GM12878 (cell line): ENCODE data around the gene TNRC6C. TPM values are rescaled to one million over a fixed set of nuclear protein-coding genes. Genes with fewer than 3 reads are reported as not detected.
A peak's percentile ranks its signal among the peaks of the same experiment; 100 is the strongest.

Experiments
- ATAC-seq: fragments of 200-7000 bp; cut with Tn5 transposase; 3 replicates; pipeline ENCODE4 v1.9.1; 2020; ENCODE audit warnings: mild to moderate bottlenecking, moderate library complexity
- BruUV-seq: library from RNA; stranded (reverse); fragments of 400-500 nt; replicated peaks from 2 replicates; lab custom pipeline; 2021; lab: Mats Ljungman, UMichigan
- CTCF ChIA-PET: fragments of 300-600 bp; sonication (Branson Sonifier 250); formaldehyde crosslinking; extraction: SDS; loops from one replicate; lab custom pipeline; 2021; ENCODE audit warnings: inconsistent platforms; lab: Yijun Ruan, JAX
- POLR2A ChIA-PET: fragments of 350-600 bp; formaldehyde crosslinking; extraction: SDS; loops from one replicate; lab custom pipeline; 2021; ENCODE audit warnings: inconsistent platforms; lab: Charles Lee
- RAD21 ChIA-PET: fragments of 300-600 bp; sonication (Branson Sonifier 250); formaldehyde crosslinking; loops from one replicate; lab custom pipeline; 2023; ENCODE audit warnings: antibody characterized with exemption; ENCODE audit not compliant: unreplicated experiment; lab: Charles Lee
- SMC1A ChIA-PET: fragments of 300-600 bp; sonication (Branson Sonifier 250); formaldehyde crosslinking; loops from one replicate; lab custom pipeline; 2023; ENCODE audit not compliant: unreplicated experiment, uncharacterized antibody; lab: Charles Lee
- DNase-seq: peaks from one replicate; pipeline ENCODE4 v3.0.0-alpha.2; 2011; ENCODE audit warnings: low read depth, low spot score
- FAIRE-seq: peaks from 3 replicates; lab custom pipeline; 2011; peaks lifted over from hg19 to GRCh38; lab: Jason Lieb, UNC
- H2AFZ ChIP-seq: 2 replicates; pipeline ENCODE4 v1.6.0; 2011; ENCODE audit warnings: low read depth, low read length, control low read depth; ENCODE audit not compliant: control insufficient read depth
- H3K27ac ChIP-seq: 2 replicates; pipeline ENCODE4 v1.5.1; 2011; ENCODE audit warnings: control low read depth; ENCODE audit not compliant: control insufficient read depth, insufficient read depth
- H3K27me3 ChIP-seq, 2 experiments: replicated peaks in 1 of 2; 2 replicates each; pipeline versions ENCODE4 v1.6.0 to v1.6.1; 2011; ENCODE audit warnings: low read length in 1 of 2; ENCODE audit not compliant: control insufficient read depth in 2 of 2, insufficient read depth in 2 of 2
- H3K36me3 ChIP-seq, 2 experiments: 2 replicates each; pipeline ENCODE4 v1.5.1; 2011; ENCODE audit warnings: low read length in 1 of 2; ENCODE audit not compliant: control insufficient read depth in 2 of 2, insufficient read depth in 2 of 2
- H3K4me1 ChIP-seq: 2 replicates; pipeline ENCODE4 v1.6.1; 2011; ENCODE audit warnings: mild to moderate bottlenecking, low read length, moderate library complexity, mixed read lengths; ENCODE audit not compliant: control insufficient read depth, insufficient read depth
- H3K4me2 ChIP-seq: 2 replicates; pipeline ENCODE4 v1.6.0; 2011; ENCODE audit warnings: control low read depth; ENCODE audit not compliant: control insufficient read depth, insufficient read depth
- H3K4me3 ChIP-seq: fragments of 200-600 bp; sonication (generic); 2 replicates; pipeline ENCODE4 v1.5.1; 2016
- H3K79me2 ChIP-seq: 2 replicates; pipeline ENCODE4 v1.6.0; 2011; ENCODE audit warnings: low read length; ENCODE audit not compliant: control insufficient read depth, insufficient read depth
- H3K9ac ChIP-seq: 2 replicates; pipeline ENCODE4 v1.8.0; 2011; ENCODE audit warnings: low read length, control low read depth, mixed read lengths; ENCODE audit not compliant: control insufficient read depth, insufficient read depth
- H3K9me3 ChIP-seq: replicated peaks from 3 replicates; pipeline ENCODE4 v1.5.1; 2011; ENCODE audit warnings: mild to moderate bottlenecking, low read length; ENCODE audit not compliant: control insufficient read depth, insufficient read depth
- H4K20me1 ChIP-seq: 2 replicates; pipeline ENCODE4 v1.6.0; 2011; ENCODE audit not compliant: control insufficient read depth, insufficient read depth
- CEBPB ChIP-seq, 2 experiments: fragments of 150-350 bp in 1 of 2; IDR thresholded peaks; 2 replicates each; pipeline ENCODE4 v1.6.1; 2012 to 2014; ENCODE audit warnings: low read depth in 2 of 2, low read length in 2 of 2, borderline replicate concordance in 1 of 2, inconsistent platforms in 1 of 2
- DPF2 ChIP-seq: fragments of 450-650 bp; IDR thresholded peaks from 2 replicates; pipeline ENCODE4 v1.6.1; 2017; ENCODE audit warnings: mild to moderate bottlenecking
- FOXM1 ChIP-seq: IDR thresholded peaks from 2 replicates; pipeline ENCODE4 v1.6.1; 2012; ENCODE audit warnings: low read depth, mild to moderate bottlenecking, inconsistent platforms, low read length, moderate library complexity
- IKZF1 ChIP-seq: fragments of 450-650 bp; conservative IDR thresholded peaks from 2 replicates; pipeline ENCODE4 v1.6.1; 2017; ENCODE audit warnings: antibody characterized with exemption, mild to moderate bottlenecking
- JUND ChIP-seq: IDR thresholded peaks from 2 replicates; pipeline ENCODE4 v1.6.1; 2012; ENCODE audit warnings: low read depth, mild to moderate bottlenecking, low read length, improper control_type of control experiment, moderate library complexity
- MYC ChIP-seq: IDR thresholded peaks from 2 replicates; pipeline ENCODE4 v1.6.1; 2011; ENCODE audit warnings: mild to moderate bottlenecking, low read length, moderate library complexity, inconsistent platforms; ENCODE audit not compliant: insufficient read depth, insufficient replicate concordance, insufficient read length, severe bottlenecking
- NR2C1 ChIP-seq: fragments of 450-650 bp; IDR thresholded peaks from 2 replicates; pipeline ENCODE4 v1.6.1; 2017; ENCODE audit warnings: antibody characterized with exemption, mild to moderate bottlenecking, moderate library complexity
- NR2C2 ChIP-seq: IDR thresholded peaks from 2 replicates; pipeline ENCODE4 v1.6.1; 2011; ENCODE audit warnings: borderline replicate concordance, low read depth; ENCODE audit not compliant: control insufficient read depth, insufficient read length
- PAX8 ChIP-seq: fragments of 450-650 bp; IDR thresholded peaks from 2 replicates; pipeline ENCODE4 v1.6.1; 2017; ENCODE audit warnings: mild to moderate bottlenecking, moderate library complexity
- TCF12 ChIP-seq: IDR thresholded peaks from 2 replicates; pipeline ENCODE4 v1.6.1; 2011; ENCODE audit warnings: low read depth, mild to moderate bottlenecking, low read length
- whole genome bisulfite sequencing: methylation state at CpG from one replicate; pipeline ENCODE4 v1.1.6; 2016; ENCODE audit warnings: low lambda C conversion rate; ENCODE audit not compliant: insufficient replicate concordance, insufficient coverage; ENCODE audit errors: missing lambda C conversion rate; 5-methylcytosine and 5-hydroxymethylcytosine counted together
- in situ Hi-C: fragments of 300-500 bp; cut with MboI; formaldehyde crosslinking; loops from 9 replicates; pipeline ENCODE4 v1.14.3; 2018; ENCODE audit warnings: mixed read lengths
- intact Hi-C: fragments of 100-400 bp; cut with micrococcal nuclease; formaldehyde crosslinking; loops from one replicate; pipeline ENCODE4 v1.14.2; 2022; ENCODE audit not compliant: unreplicated experiment
- polyA plus RNA-seq, 11 experiments: library from polyadenylated mRNA; depleted of rRNA in 4 of 11; unstranded in 6 of 11; stranded (reverse) in 5 of 11; fragments of >200 nt; fragmentation: Nextera tagmentation in 4 of 11; fragmentation: Illumina TruSeq in 1 of 11; extraction: Ambion mirVana in 4 of 11; extraction: Trizol in 1 of 11; gene quantifications; 1 replicate in 1 of 11; 2 replicates in 10 of 11; pipeline versions ENCODE4 v1.2.1 to v1.2.3, GENCODE V29; 2011 to 2016; ENCODE audit warnings: inconsistent platforms in 2 of 11, missing spikeins in 2 of 11, low read depth in 1 of 11
- total RNA-seq, 4 experiments: library from RNA; depleted of rRNA in 3 of 4; stranded (reverse); fragments of >200 nt in 3 of 4; fragmentation: Illumina TruSeq in 1 of 4; extraction: Trizol in 1 of 4; gene quantifications; 2 replicates each; pipeline versions ENCODE4 v1.2.1 to v1.2.3, GENCODE V29; 2013 to 2021
- TF ChIP-seq, protein P1 (sequence below): fragments of 450-650 bp; IDR thresholded peaks from 2 replicates; pipeline ENCODE4 v1.6.1; 2016; ENCODE audit warnings: mild to moderate bottlenecking, moderate library complexity, borderline replicate concordance
- TF ChIP-seq, protein P2 (sequence below): fragments of 450-650 bp; IDR thresholded peaks from 2 replicates; pipeline ENCODE4 v1.6.1; 2018; ENCODE audit warnings: borderline replicate concordance, mild to moderate bottlenecking; ENCODE audit not compliant: partially characterized antibody
- TF ChIP-seq, protein P3 (sequence below): IDR thresholded peaks from 2 replicates; pipeline ENCODE4 v1.6.1; 2012; ENCODE audit warnings: low read depth, low read length, improper control_type of control experiment

Gene TNRC6C
- total and polyA plus RNA-seq, 10 of the 15 experiments (the other 5 are each of a cell fraction or from before 2014, with no cell fraction given), result 0.40 to 6.1 (median 0.96) TPM

DNA sequence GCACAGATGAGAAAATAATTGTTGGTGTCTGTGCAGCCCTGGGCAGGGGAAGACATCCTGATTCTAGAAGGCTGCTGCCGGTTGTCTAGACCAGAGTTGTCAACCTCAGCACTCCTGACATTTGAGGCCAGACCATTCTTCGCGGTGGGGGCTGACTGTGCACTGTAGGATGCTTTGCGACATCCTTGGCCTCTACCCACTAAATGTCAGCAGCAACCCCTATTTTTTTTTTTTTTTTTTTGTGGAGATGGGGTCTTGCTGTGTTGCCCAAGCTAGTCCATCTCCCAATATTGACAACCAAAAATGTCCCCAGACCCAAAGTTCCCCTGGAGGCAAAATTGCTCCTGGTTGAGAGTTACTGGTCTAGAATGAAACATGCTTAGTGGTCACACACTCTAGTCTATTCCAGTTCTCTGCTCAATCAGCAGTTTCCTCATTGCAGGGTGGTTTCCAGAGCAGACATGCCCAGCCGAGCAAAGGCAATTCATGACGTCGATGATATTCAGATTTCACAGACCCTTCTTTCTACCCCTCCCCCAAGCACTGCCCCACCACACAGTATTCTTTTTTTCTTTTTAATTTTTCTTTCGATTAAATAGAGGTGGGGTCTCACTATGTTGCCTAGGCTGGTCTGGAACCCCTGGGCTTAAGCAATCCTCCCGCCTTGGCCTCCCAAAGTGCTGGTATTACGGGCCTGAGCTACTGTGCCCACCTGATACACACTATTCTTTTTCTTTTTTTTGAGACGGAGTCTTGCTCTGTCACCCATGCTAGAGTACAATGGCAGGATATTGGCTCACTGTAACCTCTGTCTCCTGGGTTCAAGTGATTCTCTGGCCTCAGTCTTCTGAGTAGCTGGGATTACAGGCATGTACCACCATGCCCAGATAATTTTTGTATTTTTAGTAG, 196.7 kb downstream of the TNRC6C start:
- no TSS peak for BruUV-seq
- POLR2A ChIA-PET, result interaction anchor here (0.6 to 2.6 kb wide), 12 partner anchors 9 to 658 kb away, joined by 3 to 14 read pairs (median 5); partner anchors contain the start of genes C17orf99, TMC6 and TMC8
- TF ChIP-seq JUND (peak; percentile 94), PAX8 (no peak), MYC (no peak), CEBPB (IDR thresholded peaks at IDR 0.05; ENCODE audit: borderline replicate concordance in 1 of 2, low read depth in 2 of 2, low read length in 2 of 2) (no peak), NR2C2 (no peak), IKZF1 (peak; percentile 58), NR2C1 (no peak), TCF12 (no peak), FOXM1 (peak; percentile 85), DPF2 (peak; percentile 40; the same call in 1 of the 2 replicates)
- TF ChIP-seq, protein P1, sequence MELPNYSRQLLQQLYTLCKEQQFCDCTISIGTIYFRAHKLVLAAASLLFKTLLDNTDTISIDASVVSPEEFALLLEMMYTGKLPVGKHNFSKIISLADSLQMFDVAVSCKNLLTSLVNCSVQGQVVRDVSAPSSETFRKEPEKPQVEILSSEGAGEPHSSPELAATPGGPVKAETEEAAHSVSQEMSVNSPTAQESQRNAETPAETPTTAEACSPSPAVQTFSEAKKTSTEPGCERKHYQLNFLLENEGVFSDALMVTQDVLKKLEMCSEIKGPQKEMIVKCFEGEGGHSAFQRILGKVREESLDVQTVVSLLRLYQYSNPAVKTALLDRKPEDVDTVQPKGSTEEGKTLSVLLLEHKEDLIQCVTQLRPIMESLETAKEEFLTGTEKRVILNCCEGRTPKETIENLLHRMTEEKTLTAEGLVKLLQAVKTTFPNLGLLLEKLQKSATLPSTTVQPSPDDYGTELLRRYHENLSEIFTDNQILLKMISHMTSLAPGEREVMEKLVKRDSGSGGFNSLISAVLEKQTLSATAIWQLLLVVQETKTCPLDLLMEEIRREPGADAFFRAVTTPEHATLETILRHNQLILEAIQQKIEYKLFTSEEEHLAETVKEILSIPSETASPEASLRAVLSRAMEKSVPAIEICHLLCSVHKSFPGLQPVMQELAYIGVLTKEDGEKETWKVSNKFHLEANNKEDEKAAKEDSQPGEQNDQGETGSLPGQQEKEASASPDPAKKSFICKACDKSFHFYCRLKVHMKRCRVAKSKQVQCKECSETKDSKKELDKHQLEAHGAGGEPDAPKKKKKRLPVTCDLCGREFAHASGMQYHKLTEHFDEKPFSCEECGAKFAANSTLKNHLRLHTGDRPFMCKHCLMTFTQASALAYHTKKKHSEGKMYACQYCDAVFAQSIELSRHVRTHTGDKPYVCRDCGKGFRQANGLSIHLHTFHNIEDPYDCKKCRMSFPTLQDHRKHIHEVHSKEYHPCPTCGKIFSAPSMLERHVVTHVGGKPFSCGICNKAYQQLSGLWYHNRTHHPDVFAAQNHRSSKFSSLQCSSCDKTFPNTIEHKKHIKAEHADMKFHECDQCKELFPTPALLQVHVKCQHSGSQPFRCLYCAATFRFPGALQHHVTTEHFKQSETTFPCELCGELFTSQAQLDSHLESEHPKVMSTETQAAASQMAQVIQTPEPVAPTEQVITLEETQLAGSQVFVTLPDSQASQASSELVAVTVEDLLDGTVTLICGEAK, result no peak; the same call in 1 of the 2 replicates
- TF ChIP-seq, protein P2, sequence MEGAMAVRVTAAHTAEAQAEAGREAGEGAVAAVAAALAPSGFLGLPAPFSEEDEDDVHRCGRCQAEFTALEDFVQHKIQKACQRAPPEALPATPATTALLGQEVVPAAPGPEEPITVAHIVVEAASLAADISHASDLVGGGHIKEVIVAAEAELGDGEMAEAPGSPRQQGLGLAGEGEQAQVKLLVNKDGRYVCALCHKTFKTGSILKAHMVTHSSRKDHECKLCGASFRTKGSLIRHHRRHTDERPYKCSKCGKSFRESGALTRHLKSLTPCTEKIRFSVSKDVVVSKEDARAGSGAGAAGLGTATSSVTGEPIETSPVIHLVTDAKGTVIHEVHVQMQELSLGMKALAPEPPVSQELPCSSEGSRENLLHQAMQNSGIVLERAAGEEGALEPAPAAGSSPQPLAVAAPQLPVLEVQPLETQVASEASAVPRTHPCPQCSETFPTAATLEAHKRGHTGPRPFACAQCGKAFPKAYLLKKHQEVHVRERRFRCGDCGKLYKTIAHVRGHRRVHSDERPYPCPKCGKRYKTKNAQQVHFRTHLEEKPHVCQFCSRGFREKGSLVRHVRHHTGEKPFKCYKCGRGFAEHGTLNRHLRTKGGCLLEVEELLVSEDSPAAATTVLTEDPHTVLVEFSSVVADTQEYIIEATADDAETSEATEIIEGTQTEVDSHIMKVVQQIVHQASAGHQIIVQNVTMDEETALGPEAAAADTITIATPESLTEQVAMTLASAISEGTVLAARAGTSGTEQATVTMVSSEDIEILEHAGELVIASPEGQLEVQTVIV, result peak; percentile 86
- TF ChIP-seq, protein P3, sequence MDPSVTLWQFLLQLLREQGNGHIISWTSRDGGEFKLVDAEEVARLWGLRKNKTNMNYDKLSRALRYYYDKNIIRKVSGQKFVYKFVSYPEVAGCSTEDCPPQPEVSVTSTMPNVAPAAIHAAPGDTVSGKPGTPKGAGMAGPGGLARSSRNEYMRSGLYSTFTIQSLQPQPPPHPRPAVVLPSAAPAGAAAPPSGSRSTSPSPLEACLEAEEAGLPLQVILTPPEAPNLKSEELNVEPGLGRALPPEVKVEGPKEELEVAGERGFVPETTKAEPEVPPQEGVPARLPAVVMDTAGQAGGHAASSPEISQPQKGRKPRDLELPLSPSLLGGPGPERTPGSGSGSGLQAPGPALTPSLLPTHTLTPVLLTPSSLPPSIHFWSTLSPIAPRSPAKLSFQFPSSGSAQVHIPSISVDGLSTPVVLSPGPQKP, result 0 out of 2 replicates have a peak, but pooled peaks have one; percentile 52

More for the DNA sequence above, 196.7 kb downstream of the TNRC6C start:
- peaks cover 64% of the 10 kb centered on the region for H3K4me1 ChIP-seq
- 15% methylated on average over 11 of the region's 11 CpGs for WGBS
- ATAC-seq, result peak; percentile 80
- SMC1A ChIA-PET, result interaction anchor here (0.6 to 1.7 kb wide), 7 partner anchors 11 to 69 kb away, joined by 3 to 5 read pairs (median 3); partner anchors contain the start of gene SYNGR2
- no peaks in the 10 kb centered on the region for H3K36me3 ChIP-seq
- peak; percentile 97 for DNase-seq
- FAIRE-seq, result peak; percentile 98
- H3K9me3 ChIP-seq, result no peaks in the 10 kb centered on the region
- in situ Hi-C loops, result loop anchor here (10.0 to 25.0 kb wide), 2 partner anchors 700 to 1893 kb away; partner anchors contain the start of gene UBALD2
- no peaks in the 10 kb centered on the region for H4K20me1 ChIP-seq
- peak overlapping the region; percentile 20 for H2AFZ ChIP-seq
- intact Hi-C loops, result loop anchor here (2.0 to 10.0 kb wide), 2 partner anchors 14 to 710 kb away; partner anchors contain the start of gene SYNGR2
- RAD21 ChIA-PET, result interaction anchor here (0.6 to 3.8 kb wide), 6 partner anchors 10 to 27 kb away, joined by 3 to 29 read pairs (median 8); partner anchors contain the start of gene C17orf99
- H3K9ac ChIP-seq, result peak overlapping the region; percentile 69
- H3K27ac ChIP-seq, result peak overlapping the region; percentile 93
- H3K4me2 ChIP-seq, result peak overlapping the region; percentile 69
- CTCF ChIA-PET, result interaction anchor here (1.0 to 1.4 kb wide), 3 partner anchors 14 to 21 kb away, joined by 3 to 4 read pairs (median 4); no protein-coding TSS in a partner anchor
- no peaks in the 10 kb centered on the region for H3K27me3 ChIP-seq
- no peak overlapping the region for H3K4me3 ChIP-seq
- H3K79me2 ChIP-seq, result no peaks in the 10 kb centered on the region; the same call in 1 of the 2 replicates
